Neural progenitor cell (in vitro differentiated cells): ENCODE results near the gene BMPR1B. TPM values are rescaled to one million over a fixed set of nuclear protein-coding genes. Genes with fewer than 3 reads are reported as not detected.
"Not testable (repeated sequence)": the region's sequence is repeated elsewhere in the genome, so short reads cannot be mapped to it uniquely, and the experiment has no call there.

Experiments used
- DNase-seq: peaks from one replicate; pipeline ENCODE4 v3.0.0-alpha.2; 2016; ENCODE audit warnings: low spot score
- H2AFZ ChIP-seq: fragments of 200-600 bp; sonication (generic); replicated peaks from 2 replicates; pipeline ENCODE4 v1.6.1; 2016; ENCODE audit warnings: antibody characterized with exemption
- H3F3A ChIP-seq: fragments of 200-600 bp; sonication (generic); 2 replicates; pipeline ENCODE4 v1.6.1; 2016; ENCODE audit warnings: antibody characterized with exemption, low read depth
- H3K27ac ChIP-seq: fragments of 200-600 bp; sonication (generic); 2 replicates; pipeline ENCODE4 v1.5.1; 2016; ENCODE audit warnings: mild to moderate bottlenecking
- H3K27me3 ChIP-seq: fragments of 200-600 bp; sonication (generic); 2 replicates; pipeline ENCODE4 v1.6.1; 2016; ENCODE audit warnings: mild to moderate bottlenecking, moderate library complexity
- H3K36me3 ChIP-seq: fragments of 200-600 bp; sonication (generic); 2 replicates; pipeline ENCODE4 v1.5.1; 2016
- H3K4me1 ChIP-seq: fragments of 200-600 bp; sonication (generic); 2 replicates; pipeline ENCODE4 v1.6.1; 2016; ENCODE audit warnings: mixed run types
- H3K4me2 ChIP-seq: fragments of 200-600 bp; sonication (generic); 2 replicates; pipeline ENCODE4 v1.6.1; 2016
- H3K4me3 ChIP-seq: fragments of 200-600 bp; sonication (generic); 2 replicates; pipeline ENCODE4 v1.5.1; 2016
- H3K79me2 ChIP-seq: fragments of 200-600 bp; sonication (generic); 2 replicates; pipeline ENCODE4 v1.6.1; 2016; ENCODE audit warnings: low read depth
- H3K9ac ChIP-seq: fragments of 200-600 bp; sonication (generic); 2 replicates; pipeline ENCODE4 v1.6.1; 2016
- H3K9me3 ChIP-seq: fragments of 200-600 bp; sonication (generic); 2 replicates; pipeline ENCODE4 v1.5.1; 2016; ENCODE audit warnings: low read depth
- H4K20me1 ChIP-seq: fragments of 200-600 bp; sonication (generic); 2 replicates; pipeline ENCODE4 v1.6.1; 2016; ENCODE audit warnings: low read depth
- H3K27ac Mint-ChIP-seq: 3 replicates; pipeline ENCODE4 v1.8.0; 2021; ENCODE audit warnings: mixed read lengths
- H3K27me3 Mint-ChIP-seq: 2 replicates; pipeline ENCODE4 v1.8.0; 2022; ENCODE audit warnings: low read depth, mild to moderate bottlenecking, inconsistent platforms, moderate library complexity, mixed read lengths; ENCODE audit not compliant: insufficient read depth
- H3K36me3 Mint-ChIP-seq: 3 replicates; pipeline ENCODE4 v1.8.0; 2021; ENCODE audit warnings: mixed read lengths
- H3K4me1 Mint-ChIP-seq: 3 replicates; pipeline ENCODE4 v1.8.0; 2021; ENCODE audit warnings: mixed read lengths
- H3K4me3 Mint-ChIP-seq: 3 replicates; pipeline ENCODE4 v1.8.0; 2021; ENCODE audit warnings: mild to moderate bottlenecking, moderate library complexity, mixed read lengths
- H3K9me3 Mint-ChIP-seq: 3 replicates; pipeline ENCODE4 v1.8.0; 2020; ENCODE audit warnings: mixed read lengths
- EZH2 ChIP-seq: fragments of 200-600 bp; sonication (generic); IDR thresholded peaks from 2 replicates; pipeline ENCODE4 v1.6.1; 2017; ENCODE audit warnings: antibody characterized with exemption, mild to moderate bottlenecking, moderate library complexity
- EZH2phosphoT487 ChIP-seq: fragments of 200-600 bp; sonication (generic); IDR thresholded peaks from 2 replicates; pipeline ENCODE4 v1.6.1; 2017; ENCODE audit warnings: antibody characterized with exemption
- total RNA-seq: library from RNA; depleted of rRNA; stranded (reverse); fragments of >200 nt; gene quantifications from 2 replicates; pipeline ENCODE4 v1.2.3, GENCODE V29; 2015; ENCODE audit warnings: low replicate concordance
- TF ChIP-seq, protein P1 (sequence below): fragments of 200-600 bp; sonication (generic); IDR thresholded peaks from 2 replicates; pipeline ENCODE4 v1.5.1; 2017; ENCODE audit warnings: antibody characterized with exemption, mild to moderate bottlenecking

Gene BMPR1B
- total RNA-seq, 1 donor from 2014 or later: 2.7 TPM

DNA sequence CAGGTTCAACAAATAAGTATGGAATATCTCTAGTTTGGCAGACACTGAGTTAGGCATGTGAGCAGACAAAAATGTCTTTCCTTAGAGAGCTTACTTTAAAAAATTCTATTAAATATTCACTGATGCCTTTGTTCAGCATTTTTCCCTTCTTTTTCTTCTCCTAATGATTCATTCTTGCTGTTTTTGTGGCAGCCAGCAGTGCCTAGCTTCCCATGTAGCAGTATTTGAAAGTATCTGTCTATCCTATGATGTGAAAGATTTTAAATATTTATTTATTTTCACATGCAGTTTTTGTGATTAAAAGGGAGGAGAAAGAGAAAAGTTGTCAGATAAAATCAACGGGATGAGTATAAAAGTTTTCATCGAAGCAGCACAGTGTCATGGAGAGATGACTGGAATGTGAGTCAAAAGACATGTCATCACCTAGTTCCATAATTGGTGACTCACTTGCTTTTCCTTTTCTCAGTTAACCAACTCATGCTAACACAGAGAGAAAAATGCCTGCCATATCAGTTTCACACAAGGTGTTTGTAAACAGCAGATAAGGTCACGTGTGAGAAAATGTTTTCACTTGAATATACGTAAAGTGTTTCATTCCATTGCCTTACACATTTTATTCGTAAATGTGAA is 69.8 kb downstream of the BMPR1B start:
- H3K9ac ChIP-seq: no peak overlapping the region
- no peak overlapping the region for H3K4me3 Mint-ChIP-seq
- no peak overlapping the region for H3K4me2 ChIP-seq
- peak overlapping the region; percentile 39 for H3K27ac Mint-ChIP-seq
- H3K4me1 ChIP-seq: no peaks in the 10 kb centered on the region
- H3K36me3 ChIP-seq: no peaks in the 10 kb centered on the region
- no peaks in the 10 kb centered on the region for H3K9me3 Mint-ChIP-seq
- no peaks in the 10 kb centered on the region for H3F3A ChIP-seq
- no peak overlapping the region for H3K4me3 ChIP-seq
- no peaks in the 10 kb centered on the region for H3K9me3 ChIP-seq
- no peaks in the 10 kb centered on the region for H3K27me3 Mint-ChIP-seq
- H3K79me2 ChIP-seq: no peaks in the 10 kb centered on the region
- DNase-seq: no peak
- TF ChIP-seq EZH2phosphoT487: no peak
- no peak for TF ChIP-seq EZH2
- TF ChIP-seq, protein P1, sequence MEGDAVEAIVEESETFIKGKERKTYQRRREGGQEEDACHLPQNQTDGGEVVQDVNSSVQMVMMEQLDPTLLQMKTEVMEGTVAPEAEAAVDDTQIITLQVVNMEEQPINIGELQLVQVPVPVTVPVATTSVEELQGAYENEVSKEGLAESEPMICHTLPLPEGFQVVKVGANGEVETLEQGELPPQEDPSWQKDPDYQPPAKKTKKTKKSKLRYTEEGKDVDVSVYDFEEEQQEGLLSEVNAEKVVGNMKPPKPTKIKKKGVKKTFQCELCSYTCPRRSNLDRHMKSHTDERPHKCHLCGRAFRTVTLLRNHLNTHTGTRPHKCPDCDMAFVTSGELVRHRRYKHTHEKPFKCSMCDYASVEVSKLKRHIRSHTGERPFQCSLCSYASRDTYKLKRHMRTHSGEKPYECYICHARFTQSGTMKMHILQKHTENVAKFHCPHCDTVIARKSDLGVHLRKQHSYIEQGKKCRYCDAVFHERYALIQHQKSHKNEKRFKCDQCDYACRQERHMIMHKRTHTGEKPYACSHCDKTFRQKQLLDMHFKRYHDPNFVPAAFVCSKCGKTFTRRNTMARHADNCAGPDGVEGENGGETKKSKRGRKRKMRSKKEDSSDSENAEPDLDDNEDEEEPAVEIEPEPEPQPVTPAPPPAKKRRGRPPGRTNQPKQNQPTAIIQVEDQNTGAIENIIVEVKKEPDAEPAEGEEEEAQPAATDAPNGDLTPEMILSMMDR: no peak
- no peak overlapping the region for H2AFZ ChIP-seq
- no peaks in the 10 kb centered on the region for H3K36me3 Mint-ChIP-seq
- H4K20me1 ChIP-seq: no peaks in the 10 kb centered on the region
- H3K27ac ChIP-seq: no peak overlapping the region
- peaks cover 24% of the 10 kb centered on the region for H3K4me1 Mint-ChIP-seq
- H3K27me3 ChIP-seq: no peaks in the 10 kb centered on the region

DNA sequence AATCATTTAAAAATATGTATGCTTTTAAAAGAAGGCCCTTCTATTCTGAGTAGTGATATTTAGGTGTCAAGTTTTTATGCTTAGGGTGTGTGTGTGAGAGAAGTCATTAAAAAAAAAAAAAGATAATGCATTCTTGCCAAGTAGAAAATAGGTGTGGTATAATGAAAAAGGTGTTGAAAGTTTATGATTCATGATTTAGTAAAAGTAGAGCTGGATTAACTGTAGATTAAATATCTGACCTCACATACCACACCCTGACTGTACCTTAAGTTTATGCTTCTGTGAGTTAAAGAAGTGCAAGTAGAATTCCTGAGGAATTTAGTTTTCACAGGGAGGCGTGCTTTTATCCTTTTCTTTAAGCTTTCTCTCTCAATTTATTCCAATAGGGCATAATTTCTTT is 71.1 kb downstream of the BMPR1B start:
- no peaks in the 10 kb centered on the region for H3K36me3 Mint-ChIP-seq
- H3K27me3 Mint-ChIP-seq: no peaks in the 10 kb centered on the region
- no peak overlapping the region for H3K4me3 Mint-ChIP-seq
- Histone ChIP-seq H3K4me3 (no peak overlapping the region), H3K27me3 (no peaks in the 10 kb centered on the region), H3K4me2 (no peak overlapping the region), H2AFZ (no peak overlapping the region), H3F3A (no peaks in the 10 kb centered on the region), H3K9ac (no peak overlapping the region), H3K79me2 (no peaks in the 10 kb centered on the region), H3K36me3 (no peaks in the 10 kb centered on the region), H4K20me1 (no peaks in the 10 kb centered on the region), H3K4me1 (no peaks in the 10 kb centered on the region), H3K27ac (no peak overlapping the region), H3K9me3 (no peaks in the 10 kb centered on the region)
- peaks cover 24% of the 10 kb centered on the region for H3K4me1 Mint-ChIP-seq
- TF ChIP-seq, protein P1: no peak
- TF ChIP-seq EZH2phosphoT487 (no peak), EZH2 (no peak)
- no peak overlapping the region for H3K27ac Mint-ChIP-seq
- DNase-seq: no peak
- H3K9me3 Mint-ChIP-seq: no peaks in the 10 kb centered on the region

DNA sequence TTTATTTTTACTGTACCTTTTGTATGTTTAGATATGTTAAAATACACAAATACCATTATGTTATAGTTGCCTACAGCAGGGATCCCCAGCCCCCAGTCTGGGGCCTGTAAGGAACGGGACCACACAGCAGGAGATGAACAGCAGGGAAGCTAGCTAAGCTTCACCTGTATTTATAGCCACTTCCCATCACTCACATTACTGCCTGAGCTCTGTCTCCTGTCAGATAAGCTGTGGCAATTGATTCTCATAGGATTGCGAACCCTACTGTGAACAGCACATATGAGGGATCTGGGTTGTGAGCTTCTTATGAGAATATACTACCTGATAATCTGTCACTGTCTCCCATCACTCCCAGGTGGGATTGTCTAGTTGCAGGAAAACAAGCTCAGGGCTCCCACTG is 73.9 kb downstream of the BMPR1B start:
- no peak overlapping the region for H3K4me3 ChIP-seq
- H3K9me3 ChIP-seq: no peaks in the 10 kb centered on the region
- no peaks in the 10 kb centered on the region for H3K79me2 ChIP-seq
- H3K27me3 ChIP-seq: no peaks in the 10 kb centered on the region
- no peak overlapping the region for H2AFZ ChIP-seq
- Mint-ChIP-seq H3K4me3 (no peak overlapping the region), H3K36me3 (no peaks in the 10 kb centered on the region), H3K27me3 (no peaks in the 10 kb centered on the region), H3K9me3 (no peaks in the 10 kb centered on the region), H3K27ac (no peak overlapping the region), H3K4me1 (peaks cover 14% of the 10 kb centered on the region)
- no peak overlapping the region for H3K27ac ChIP-seq
- H4K20me1 ChIP-seq: no peaks in the 10 kb centered on the region
- TF ChIP-seq EZH2phosphoT487: no peak
- TF ChIP-seq, protein P1: no peak
- TF ChIP-seq EZH2: no peak
- DNase-seq: no peak
- no peaks in the 10 kb centered on the region for H3K36me3 ChIP-seq
- no peaks in the 10 kb centered on the region for H3F3A ChIP-seq
- no peak overlapping the region for H3K4me2 ChIP-seq
- no peaks in the 10 kb centered on the region for H3K4me1 ChIP-seq
- H3K9ac ChIP-seq: no peak overlapping the region

DNA sequence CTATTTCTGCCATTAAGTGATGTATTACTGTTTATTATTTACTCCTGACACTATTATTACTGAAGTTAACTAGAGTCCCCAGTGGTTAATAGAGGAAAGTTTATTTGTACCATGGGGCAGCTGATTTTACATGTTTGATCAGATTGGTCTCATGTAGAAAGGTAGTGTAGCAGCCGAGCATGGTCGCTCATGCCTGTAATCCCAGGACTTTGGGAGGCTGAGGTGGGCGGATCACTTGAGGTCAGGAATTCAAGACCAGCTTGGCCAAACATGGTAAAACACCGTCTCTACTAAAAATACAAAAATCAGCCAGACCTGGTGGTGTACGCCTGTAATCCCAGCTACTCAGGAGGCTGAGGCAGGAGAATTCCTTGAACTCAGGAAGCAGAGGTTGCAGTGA is 74.6 kb downstream of the BMPR1B start:
- H3K4me3 Mint-ChIP-seq, H4K20me1 ChIP-seq, H2AFZ ChIP-seq, H3F3A ChIP-seq, H3K79me2 ChIP-seq, H3K27ac ChIP-seq, H3K4me2 ChIP-seq, H3K36me3 ChIP-seq, DNase-seq, H3K36me3 Mint-ChIP-seq, H3K9ac ChIP-seq, H3K27me3 Mint-ChIP-seq, H3K27ac Mint-ChIP-seq, H3K9me3 Mint-ChIP-seq, H3K4me1 ChIP-seq, H3K27me3 ChIP-seq, H3K9me3 ChIP-seq, H3K4me3 ChIP-seq: not testable (repeated sequence)
- H3K4me1 Mint-ChIP-seq: peaks cover 12% of the 10 kb centered on the region
